HL-60 (cell line): Measurements from ENCODE around the gene SLC35B2.
A peak's percentile ranks its signal among the peaks of the same experiment; 100 is the strongest.

Source experiments
- DNase-seq, 2 experiments: peaks; one replicate each; pipeline ENCODE4 v3.0.0-alpha.2; 2010 to 2020; ENCODE audit warnings: low read depth in 1 of 2, low spot score in 1 of 2
- H3K27ac ChIP-seq: fragments of 250-450 bp; sonication (Bioruptor Pico); replicated peaks from 2 replicates; pipeline ENCODE4 v1.5.1; 2020; ENCODE audit warnings: mild to moderate bottlenecking, moderate library complexity
- H3K27me3 ChIP-seq: fragments of 250-450 bp; sonication (Bioruptor Pico); 2 replicates; pipeline ENCODE4 v1.5.1; 2021; ENCODE audit warnings: mild to moderate bottlenecking, moderate library complexity; ENCODE audit not compliant: insufficient read depth, poor library complexity, severe bottlenecking
- H3K4me3 ChIP-seq: replicated peaks from 2 replicates; pipeline ENCODE4 v1.5.1; 2011; ENCODE audit warnings: mild to moderate bottlenecking, control low read depth, low read length; ENCODE audit not compliant: insufficient read depth
- GABPA ChIP-seq: IDR thresholded peaks from 2 replicates; pipeline ENCODE4 v1.6.1; 2012; ENCODE audit warnings: low read depth
- POLR2AphosphoS5 ChIP-seq: IDR thresholded peaks from 2 replicates; pipeline ENCODE4 v1.6.1; 2012; ENCODE audit warnings: low read depth
- SPI1 ChIP-seq: IDR thresholded peaks from 2 replicates; pipeline ENCODE4 v1.6.1; 2012; ENCODE audit warnings: low read depth, mild to moderate bottlenecking, borderline replicate concordance
- TF ChIP-seq, protein P1 (sequence below): IDR thresholded peaks from one replicate; pipeline ENCODE4 v1.5.1; 2011; ENCODE audit warnings: low read length, control low read depth, inconsistent platforms; ENCODE audit not compliant: insufficient read depth
- TF ChIP-seq, protein P2 (sequence below): IDR thresholded peaks from 2 replicates; pipeline ENCODE4 v1.6.1; 2012; ENCODE audit warnings: low read depth; ENCODE audit not compliant: insufficient replicate concordance

SLC35B2 gene

DNA sequence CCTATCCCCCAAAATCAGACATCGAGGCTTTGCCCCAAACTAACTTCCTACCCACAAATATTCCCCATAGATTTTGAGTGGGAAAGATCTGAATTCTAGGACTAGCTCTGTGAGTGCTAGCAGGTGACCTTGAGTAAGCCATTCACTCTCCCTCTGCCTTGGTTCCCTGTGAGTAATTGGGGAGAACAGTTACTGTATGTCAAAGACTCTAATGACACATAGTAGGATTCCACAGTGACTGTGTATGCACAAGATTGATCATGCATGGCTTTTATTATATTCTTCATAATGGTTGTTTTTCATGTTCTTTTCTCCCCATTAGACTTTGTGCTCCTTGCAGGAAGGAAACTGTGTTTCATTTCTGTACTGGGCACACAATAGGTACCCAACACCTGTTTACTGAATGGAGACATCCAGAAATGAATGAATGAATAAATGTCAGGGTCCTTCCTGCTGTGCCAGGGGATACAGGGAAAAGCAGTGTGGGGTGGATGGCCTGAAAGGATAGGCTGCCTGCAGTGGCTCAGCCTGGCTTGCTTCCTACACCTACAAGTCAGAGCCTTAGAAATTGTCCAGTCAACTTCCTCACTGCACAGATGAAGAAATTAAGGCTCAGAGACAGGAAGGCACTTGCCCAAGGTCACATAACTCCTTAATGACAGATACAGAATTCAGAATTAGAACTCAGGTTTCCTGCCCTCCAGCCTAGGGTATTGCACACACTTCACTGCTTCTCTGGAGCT lies 12.0 kb upstream of the SLC35B2 start:
- H3K27ac ChIP-seq, result no peak overlapping the region
- TF ChIP-seq, protein P1, sequence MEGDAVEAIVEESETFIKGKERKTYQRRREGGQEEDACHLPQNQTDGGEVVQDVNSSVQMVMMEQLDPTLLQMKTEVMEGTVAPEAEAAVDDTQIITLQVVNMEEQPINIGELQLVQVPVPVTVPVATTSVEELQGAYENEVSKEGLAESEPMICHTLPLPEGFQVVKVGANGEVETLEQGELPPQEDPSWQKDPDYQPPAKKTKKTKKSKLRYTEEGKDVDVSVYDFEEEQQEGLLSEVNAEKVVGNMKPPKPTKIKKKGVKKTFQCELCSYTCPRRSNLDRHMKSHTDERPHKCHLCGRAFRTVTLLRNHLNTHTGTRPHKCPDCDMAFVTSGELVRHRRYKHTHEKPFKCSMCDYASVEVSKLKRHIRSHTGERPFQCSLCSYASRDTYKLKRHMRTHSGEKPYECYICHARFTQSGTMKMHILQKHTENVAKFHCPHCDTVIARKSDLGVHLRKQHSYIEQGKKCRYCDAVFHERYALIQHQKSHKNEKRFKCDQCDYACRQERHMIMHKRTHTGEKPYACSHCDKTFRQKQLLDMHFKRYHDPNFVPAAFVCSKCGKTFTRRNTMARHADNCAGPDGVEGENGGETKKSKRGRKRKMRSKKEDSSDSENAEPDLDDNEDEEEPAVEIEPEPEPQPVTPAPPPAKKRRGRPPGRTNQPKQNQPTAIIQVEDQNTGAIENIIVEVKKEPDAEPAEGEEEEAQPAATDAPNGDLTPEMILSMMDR, result no peak
- peak; percentile 45; the same call in 1 of the 2 replicates for TF ChIP-seq SPI1
- H3K27me3 ChIP-seq, result peaks cover 34% of the 10 kb centered on the region
- DNase-seq, result no peak
- H3K4me3 ChIP-seq, result no peak overlapping the region

DNA sequence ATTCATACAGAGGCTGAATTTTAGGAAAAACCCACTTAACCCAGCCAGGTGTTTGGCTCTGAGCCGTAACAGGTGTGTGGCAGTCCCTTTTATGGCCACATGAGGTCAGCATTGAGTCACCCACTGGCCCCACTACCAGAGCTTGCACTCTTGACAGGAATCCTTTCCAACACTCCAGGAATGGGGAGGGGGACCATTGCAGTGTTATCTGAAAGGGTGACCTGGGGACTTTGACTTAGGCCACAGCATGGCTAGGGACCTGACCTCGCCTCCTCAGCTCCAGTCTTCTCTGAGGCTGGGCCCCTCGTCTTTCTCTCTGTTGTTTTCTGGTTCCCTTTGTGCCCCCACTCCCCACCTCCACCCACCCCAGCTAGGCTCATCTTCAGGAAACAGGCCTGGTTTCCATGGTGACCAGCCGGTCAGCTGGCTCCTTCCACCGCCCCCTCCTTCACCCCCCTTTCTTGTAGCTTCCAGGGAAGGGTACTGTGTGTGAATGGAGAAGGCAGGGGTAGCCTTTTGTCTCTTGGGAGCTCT lies 10.8 kb upstream of the SLC35B2 start:
- DNase-seq, result no peak
- TF ChIP-seq, protein P1, result peak; percentile 88
- no peak for TF ChIP-seq POLR2AphosphoS5

DNA sequence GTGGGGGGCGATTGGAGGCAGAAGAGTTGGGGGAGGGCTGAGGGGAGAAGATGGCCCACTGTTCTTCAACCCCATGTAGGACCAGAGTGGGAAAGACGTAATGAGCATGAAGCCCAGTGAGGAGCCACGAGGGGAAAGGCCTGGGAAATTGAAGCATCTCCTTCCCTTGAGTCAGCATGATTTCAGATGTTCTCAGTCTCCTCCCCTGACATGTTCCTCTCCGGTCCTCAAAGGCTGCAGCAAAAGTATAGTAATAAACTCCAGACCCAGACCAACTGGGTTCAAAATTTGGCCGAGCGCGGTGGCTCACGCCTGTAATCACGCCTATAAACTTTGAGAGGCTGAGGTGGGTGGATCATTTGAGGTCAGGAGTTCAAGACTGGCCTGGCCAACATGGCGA lies 9.9 kb upstream of the SLC35B2 start:
- H3K27ac ChIP-seq, result no peak overlapping the region
- peaks cover 20% of the 10 kb centered on the region for H3K27me3 ChIP-seq
- TF ChIP-seq, protein P1, result no peak
- TF ChIP-seq GABPA (no peak), SPI1 (no peak), POLR2AphosphoS5 (no peak)
- TF ChIP-seq, protein P2, sequence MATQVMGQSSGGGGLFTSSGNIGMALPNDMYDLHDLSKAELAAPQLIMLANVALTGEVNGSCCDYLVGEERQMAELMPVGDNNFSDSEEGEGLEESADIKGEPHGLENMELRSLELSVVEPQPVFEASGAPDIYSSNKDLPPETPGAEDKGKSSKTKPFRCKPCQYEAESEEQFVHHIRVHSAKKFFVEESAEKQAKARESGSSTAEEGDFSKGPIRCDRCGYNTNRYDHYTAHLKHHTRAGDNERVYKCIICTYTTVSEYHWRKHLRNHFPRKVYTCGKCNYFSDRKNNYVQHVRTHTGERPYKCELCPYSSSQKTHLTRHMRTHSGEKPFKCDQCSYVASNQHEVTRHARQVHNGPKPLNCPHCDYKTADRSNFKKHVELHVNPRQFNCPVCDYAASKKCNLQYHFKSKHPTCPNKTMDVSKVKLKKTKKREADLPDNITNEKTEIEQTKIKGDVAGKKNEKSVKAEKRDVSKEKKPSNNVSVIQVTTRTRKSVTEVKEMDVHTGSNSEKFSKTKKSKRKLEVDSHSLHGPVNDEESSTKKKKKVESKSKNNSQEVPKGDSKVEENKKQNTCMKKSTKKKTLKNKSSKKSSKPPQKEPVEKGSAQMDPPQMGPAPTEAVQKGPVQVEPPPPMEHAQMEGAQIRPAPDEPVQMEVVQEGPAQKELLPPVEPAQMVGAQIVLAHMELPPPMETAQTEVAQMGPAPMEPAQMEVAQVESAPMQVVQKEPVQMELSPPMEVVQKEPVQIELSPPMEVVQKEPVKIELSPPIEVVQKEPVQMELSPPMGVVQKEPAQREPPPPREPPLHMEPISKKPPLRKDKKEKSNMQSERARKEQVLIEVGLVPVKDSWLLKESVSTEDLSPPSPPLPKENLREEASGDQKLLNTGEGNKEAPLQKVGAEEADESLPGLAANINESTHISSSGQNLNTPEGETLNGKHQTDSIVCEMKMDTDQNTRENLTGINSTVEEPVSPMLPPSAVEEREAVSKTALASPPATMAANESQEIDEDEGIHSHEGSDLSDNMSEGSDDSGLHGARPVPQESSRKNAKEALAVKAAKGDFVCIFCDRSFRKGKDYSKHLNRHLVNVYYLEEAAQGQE, result no peak
- no peak for DNase-seq
- H3K4me3 ChIP-seq, result no peak overlapping the region

More for the DNA sequence above, 10.8 kb upstream of the SLC35B2 start:
- H3K27ac ChIP-seq, result no peak overlapping the region
- H3K4me3 ChIP-seq, result no peak overlapping the region
- H3K27me3 ChIP-seq, result peaks cover 27% of the 10 kb centered on the region

DNA sequence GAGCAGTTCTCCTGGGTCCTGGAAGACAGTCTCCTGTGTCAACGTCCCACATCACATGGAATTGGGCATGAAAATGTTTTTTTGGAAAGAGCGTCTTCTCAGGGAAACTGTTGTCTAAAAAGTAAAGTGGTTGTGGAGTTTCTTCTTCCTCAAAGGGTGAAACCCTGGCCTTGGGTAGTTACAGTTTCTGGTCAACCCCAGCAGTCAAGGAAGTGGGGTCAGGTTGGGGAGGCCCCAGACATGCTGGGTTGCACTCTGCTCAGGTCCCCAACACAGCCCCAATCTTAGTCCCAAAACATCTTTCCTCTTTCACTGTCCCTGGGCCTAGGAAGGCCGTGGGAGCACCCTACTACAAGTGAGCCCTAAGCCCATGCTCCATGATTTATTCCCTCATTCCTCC lies 9.0 kb upstream of the SLC35B2 start:
- H3K4me3 ChIP-seq, result no peak overlapping the region
- DNase-seq, result no peak
- TF ChIP-seq, protein P2, result no peak
- TF ChIP-seq GABPA, result no peak
- TF ChIP-seq, protein P1, result no peak
- TF ChIP-seq POLR2AphosphoS5, result no peak
- TF ChIP-seq SPI1, result no peak

More for the DNA sequence above, 9.0 kb upstream of the SLC35B2 start:
- Histone ChIP-seq H3K27ac (no peak overlapping the region), H3K27me3 (peaks cover 12% of the 10 kb centered on the region)
